ENCODE results near the gene CSTA.

The CSTA gene, protein sequence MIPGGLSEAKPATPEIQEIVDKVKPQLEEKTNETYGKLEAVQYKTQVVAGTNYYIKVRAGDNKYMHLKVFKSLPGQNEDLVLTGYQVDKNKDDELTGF

DNA sequence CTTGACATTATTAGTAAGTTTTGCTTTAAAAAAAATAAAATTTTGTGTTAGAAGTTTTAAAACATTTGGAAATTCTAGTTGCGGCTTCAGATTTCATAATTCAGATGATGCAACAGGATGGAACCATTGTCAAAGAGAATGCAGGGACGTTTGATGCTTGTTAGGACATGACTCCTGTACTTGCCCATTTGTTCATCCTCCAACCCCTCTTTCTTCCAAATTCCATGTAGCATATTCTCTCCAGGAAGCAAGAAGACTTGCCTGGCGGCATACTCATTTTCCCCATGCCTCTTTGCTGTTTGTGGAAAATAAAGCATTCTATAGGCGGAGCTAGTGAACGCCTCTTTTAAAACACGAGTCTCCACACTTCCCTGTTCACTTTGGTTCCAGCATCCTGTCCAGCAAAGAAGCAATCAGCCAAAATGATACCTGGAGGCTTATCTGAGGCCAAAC, at the start of gene CSTA:
Gene CSTA (plus strand): TSS at position 378 of the 453 bp plus-strand sequence. CDS start 45 bp downstream, at position 423.
- DNase-seq (ENCODE audit: extremely low read depth, low read depth) = no peak
- TF ChIP-seq, protein P1, sequence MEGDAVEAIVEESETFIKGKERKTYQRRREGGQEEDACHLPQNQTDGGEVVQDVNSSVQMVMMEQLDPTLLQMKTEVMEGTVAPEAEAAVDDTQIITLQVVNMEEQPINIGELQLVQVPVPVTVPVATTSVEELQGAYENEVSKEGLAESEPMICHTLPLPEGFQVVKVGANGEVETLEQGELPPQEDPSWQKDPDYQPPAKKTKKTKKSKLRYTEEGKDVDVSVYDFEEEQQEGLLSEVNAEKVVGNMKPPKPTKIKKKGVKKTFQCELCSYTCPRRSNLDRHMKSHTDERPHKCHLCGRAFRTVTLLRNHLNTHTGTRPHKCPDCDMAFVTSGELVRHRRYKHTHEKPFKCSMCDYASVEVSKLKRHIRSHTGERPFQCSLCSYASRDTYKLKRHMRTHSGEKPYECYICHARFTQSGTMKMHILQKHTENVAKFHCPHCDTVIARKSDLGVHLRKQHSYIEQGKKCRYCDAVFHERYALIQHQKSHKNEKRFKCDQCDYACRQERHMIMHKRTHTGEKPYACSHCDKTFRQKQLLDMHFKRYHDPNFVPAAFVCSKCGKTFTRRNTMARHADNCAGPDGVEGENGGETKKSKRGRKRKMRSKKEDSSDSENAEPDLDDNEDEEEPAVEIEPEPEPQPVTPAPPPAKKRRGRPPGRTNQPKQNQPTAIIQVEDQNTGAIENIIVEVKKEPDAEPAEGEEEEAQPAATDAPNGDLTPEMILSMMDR (IDR thresholded peaks at IDR 0.05; ENCODE audit: low read depth, low read length) = no peak

DNA sequence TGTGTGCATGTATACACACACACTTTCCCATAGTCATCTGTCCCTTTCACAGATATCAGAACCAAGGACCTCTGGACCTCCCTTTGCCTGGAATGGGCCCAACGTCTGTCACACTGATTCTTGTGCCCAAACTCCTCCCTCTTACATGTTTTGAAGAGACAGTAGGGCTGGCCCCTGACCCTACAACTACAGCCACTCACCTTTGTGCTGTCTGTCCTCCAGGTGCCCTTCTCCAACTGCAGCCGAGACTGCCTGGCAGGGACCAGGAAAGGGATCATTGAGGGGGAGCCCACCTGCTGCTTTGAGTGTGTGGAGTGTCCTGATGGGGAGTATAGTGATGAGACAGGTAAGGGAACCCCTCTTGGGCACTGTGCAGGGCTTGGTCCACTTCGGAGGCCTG, 43.2 kb upstream of the CSTA start:
- TF ChIP-seq, protein P1 (IDR thresholded peaks at IDR 0.05; ENCODE audit: low read depth, low read length) = no peak
- DNase-seq (ENCODE audit: extremely low read depth, low read depth) = no peak

DNA sequence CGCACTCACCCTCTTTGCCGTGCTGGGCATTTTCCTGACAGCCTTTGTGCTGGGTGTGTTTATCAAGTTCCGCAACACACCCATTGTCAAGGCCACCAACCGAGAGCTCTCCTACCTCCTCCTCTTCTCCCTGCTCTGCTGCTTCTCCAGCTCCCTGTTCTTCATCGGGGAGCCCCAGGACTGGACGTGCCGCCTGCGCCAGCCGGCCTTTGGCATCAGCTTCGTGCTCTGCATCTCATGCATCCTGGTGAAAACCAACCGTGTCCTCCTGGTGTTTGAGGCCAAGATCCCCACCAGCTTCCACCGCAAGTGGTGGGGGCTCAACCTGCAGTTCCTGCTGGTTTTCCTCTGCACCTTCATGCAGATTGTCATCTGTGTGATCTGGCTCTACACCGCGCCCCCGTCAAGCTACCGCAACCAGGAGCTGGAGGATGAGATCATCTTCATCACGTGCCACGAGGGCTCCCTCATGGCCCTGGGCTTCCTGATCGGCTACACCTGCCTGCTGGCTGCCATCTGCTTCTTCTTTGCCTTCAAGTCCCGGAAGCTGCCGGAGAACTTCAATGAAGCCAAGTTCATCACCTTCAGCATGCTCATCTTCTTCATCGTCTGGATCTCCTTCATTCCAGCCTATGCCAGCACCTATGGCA, 41.1 kb upstream of the CSTA start:
- TF ChIP-seq, protein P1 (IDR thresholded peaks at IDR 0.05; ENCODE audit: low read depth, low read length) = no peak
- DNase-seq (ENCODE audit: extremely low read depth, low read depth) = no peak

DNA sequence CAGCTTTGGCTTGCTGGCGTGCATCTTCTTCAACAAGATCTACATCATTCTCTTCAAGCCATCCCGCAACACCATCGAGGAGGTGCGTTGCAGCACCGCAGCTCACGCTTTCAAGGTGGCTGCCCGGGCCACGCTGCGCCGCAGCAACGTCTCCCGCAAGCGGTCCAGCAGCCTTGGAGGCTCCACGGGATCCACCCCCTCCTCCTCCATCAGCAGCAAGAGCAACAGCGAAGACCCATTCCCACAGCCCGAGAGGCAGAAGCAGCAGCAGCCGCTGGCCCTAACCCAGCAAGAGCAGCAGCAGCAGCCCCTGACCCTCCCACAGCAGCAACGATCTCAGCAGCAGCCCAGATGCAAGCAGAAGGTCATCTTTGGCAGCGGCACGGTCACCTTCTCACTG, 40.6 kb upstream of the CSTA start:
- DNase-seq (ENCODE audit: extremely low read depth, low read depth) = no peak
- TF ChIP-seq, protein P1 (IDR thresholded peaks at IDR 0.05; ENCODE audit: low read depth, low read length) = no peak

DNA sequence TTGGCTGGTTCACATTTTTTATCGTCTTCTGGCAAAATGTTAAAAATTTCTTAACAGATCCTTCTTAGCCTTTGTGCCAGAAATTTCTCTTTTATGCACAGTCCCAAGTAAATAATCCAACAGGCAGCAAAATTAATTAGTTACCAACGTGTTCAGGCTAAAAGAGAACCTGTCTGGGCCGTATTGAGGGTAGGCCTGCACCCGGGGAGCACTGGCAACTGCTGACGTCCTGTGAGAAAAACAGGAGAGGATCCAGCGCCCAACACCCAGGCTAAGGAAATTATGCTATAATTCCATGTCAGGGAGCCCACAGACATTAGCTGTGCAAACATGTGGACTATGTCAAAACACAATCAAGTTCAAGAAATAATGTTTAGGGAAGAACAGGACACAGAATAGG, 30.7 kb upstream of the CSTA start:
- DNase-seq (ENCODE audit: extremely low read depth, low read depth) = no peak
- TF ChIP-seq, protein P1 (IDR thresholded peaks at IDR 0.05; ENCODE audit: low read depth, low read length) = no peak

DNA sequence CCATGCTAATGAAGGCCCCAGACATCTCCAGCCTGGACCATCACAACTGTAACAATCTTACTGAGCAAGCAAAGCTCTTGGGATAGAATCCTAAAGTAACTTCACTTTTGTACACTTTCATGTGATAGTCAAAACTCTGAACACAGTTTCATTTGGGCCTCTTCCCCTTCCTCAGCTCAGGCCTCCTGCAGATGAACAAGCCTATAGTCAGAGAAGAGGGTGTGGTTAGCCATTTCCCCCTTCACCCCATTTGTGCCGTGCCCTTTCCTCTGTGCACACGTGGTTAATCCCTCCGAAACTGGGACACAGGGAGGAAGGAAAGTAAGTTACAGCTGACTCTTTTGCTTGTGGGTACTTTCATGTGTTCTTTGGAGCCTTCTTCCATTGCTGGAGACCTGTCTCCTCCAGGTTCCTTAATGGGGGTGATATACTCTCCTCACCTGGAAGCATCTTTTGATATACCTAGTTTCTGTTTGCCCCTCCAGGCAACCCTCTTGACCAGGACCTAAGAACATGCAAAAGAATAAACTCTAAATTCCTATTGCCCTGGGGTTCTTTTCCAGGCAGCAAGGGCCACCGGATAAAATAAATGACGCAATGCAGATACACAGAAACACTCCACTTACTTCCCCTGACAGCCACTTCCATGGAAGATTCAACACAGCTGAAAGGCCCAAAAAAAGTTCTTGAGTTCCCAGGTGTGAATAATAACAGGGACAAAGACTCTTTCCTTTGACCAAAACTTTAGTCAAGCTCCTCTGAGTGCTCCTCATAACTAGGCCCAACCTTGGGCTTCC, 29.6 kb upstream of the CSTA start:
- no peak for DNase-seq (ENCODE audit: extremely low read depth, low read depth)
- TF ChIP-seq, protein P1 (IDR thresholded peaks at IDR 0.05; ENCODE audit: low read depth, low read length) = no peak

DNA sequence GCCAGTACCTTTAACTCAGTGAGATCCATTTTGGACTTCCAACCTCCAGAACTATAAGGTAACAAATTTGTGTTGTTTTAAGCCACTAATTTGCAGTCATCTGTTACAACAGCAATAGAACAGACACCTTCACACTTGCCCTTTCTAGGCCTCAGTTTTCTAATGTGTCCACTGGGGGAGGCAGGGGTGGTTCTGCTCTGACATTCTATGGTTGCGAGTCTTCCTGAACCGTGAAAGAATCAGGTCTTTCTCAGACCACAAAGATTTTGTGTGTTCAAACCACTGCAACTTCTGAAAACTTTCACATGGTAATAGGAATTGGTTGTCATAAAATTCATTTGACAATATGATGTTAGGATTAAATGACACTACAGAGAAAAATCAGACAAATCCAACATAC, 26.8 kb upstream of the CSTA start:
- DNase-seq (ENCODE audit: extremely low read depth, low read depth) = no peak
- TF ChIP-seq, protein P1 (IDR thresholded peaks at IDR 0.05; ENCODE audit: low read depth, low read length) = no peak
